ENCODE data around the gene VAT1L.

The VAT1L gene

DNA sequence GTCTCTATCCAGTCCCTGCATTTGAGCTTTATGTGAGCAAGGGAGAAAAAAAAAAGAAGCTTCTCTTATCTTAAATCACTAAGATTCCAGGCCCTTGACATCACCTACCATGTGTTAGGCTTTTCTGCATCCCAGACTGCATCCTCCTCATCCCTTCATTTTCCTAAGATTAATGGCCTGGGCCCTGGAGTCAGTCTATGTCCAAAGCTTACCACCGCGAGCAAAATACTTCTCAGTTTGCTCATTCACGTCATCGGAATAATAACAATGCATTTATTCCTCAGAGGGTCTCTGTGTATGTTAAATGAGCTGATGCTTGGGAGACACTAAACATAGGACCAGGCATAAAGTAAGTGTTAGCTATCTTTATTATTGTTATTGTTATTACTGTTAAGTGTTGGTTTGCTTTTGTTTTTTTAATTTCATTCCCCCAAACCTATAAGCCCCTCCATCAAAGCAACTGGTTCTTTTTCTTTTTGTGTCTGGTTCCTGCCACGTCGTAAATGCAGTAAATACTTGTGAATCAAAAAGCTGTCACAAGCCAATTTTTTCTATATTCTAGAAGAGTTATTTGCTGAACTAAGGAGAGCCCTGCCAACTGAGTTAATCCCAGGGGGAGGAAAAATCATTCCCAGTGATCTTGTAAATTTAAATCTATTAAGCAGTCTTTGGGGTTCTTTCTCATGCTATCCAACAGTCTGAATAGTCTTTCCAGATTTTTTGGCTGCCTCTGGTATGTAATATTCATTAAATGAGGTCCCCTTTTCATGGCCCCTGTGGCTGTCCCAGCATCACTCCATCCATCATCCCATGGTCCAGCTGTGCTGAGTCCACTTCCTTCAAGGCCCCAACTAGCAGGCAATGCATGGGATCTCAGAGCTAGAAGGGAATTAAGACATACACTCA is 46.5 kb downstream of the VAT1L start:
- no peak for DNase-seq (ENCODE audit: low read depth)

GRCh38 chr16:77836801-77837200 is 48.4 kb downstream of the VAT1L start:
- DNase-seq (ENCODE audit: low read depth) = no peak

DNA sequence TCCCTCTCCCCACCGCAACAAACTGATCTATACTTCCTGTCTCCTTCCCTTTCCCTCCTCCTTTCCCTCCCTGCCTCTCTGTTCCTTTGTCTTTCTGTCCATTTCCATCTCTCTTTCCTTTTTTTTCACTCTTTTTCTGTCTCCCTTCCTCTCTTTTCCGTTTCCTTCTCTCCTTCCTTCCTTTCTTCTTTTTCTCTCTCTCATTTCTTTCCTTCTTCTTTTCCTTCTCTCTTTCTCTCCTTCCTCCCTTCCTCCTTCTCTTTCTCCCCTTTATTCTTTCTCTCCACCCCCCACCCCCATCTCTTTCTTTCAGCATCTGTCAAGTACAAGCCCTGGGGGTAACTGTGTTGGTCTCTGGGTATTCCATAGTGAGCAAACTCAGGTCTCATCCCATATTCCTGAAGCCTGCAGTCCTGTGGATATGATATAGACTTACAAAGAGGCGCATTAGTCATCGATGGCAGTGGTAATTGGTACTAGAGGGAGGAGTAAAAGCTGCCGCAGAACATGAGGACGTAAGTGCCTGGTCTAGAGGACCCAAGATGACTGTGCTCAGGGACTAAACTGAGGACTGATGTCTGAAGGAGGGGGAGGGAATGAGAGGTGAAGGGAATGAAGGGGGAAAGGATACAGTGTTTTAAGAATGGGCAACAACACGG is 50.4 kb downstream of the VAT1L start:
- no peak for DNase-seq (ENCODE audit: low read depth)

DNA sequence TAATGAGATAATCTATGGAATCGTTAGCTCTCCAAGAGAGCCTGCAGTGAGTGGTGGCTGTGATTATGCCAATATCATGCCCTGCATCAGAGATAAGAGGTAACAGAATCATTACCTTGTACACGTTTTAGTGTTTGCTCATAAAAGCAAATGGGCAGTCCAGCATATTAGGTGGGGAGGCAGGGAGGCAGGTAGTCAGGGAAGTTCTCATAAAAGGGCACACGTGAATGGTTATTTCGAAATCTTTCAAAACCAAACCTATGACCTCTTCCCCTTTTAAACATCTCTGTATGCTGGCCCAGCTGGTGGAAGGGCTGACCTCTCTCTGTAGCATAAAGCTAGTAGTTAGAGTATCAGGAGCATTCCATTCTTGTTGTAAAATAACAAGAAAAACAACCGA is 51.7 kb downstream of the VAT1L start:
- DNase-seq (ENCODE audit: low read depth) = no peak

- DNase-seq (ENCODE audit: low read depth) = no peak
Observed at GRCh38 chr16:77840673-77841501, 52.5 kb downstream of the VAT1L start.

DNA sequence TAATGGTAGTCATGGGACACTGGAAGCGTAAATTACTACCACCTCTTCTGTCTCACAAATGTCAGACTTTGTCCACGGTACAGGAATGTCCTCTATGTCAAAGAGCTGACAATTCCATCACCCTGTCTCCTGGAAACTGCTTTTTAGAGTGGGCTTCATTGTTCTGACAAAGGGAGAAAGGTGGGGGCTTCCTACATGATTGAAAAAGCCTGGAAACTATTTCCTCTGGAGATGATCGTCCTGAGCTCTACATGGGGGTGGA is 53.1 kb downstream of the VAT1L start:
- DNase-seq (ENCODE audit: low read depth) = no peak

DNA sequence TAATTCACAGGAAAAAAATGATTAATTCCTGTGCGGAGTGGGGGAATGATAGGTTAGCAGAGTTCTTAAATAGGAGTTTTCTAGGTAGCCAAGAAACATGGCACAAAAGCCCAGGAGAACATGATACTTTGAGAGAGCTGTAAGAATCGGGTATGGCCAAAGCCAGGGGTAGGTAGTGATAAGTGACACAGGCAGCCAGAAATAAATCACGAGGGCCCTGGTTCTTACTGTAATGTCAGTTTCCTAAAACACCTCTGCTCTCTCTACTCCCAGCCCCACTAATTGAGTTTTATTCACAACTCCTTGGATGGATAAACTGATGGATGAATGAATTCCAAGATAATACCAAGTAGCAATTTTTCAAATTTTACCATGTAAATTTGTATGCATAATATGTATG is 54.1 kb downstream of the VAT1L start:
- no peak for DNase-seq (ENCODE audit: low read depth)

GRCh38 chr16:77843405-77843804 is 55.0 kb downstream of the VAT1L start:
- no peak for DNase-seq (ENCODE audit: low read depth)

DNA sequence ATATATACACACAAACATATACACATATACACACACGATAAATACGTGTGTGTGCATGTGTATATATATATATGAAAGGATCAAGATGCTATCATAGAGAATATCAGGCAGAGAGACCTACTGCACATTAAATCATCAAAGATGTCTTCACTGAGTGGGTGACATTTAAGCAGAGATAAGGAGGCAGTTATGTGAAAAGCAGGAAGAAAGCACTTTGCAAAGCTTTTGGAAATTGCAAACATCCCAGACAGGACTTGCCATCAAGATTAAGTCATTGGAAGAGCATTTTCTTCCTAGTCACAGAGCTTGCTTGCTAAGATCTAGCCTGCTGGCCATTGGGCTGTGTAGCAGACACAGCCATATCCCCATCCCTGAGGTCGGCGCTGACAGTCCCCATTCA is 56.4 kb downstream of the VAT1L start:
- DNase-seq (ENCODE audit: low read depth) = no peak

GRCh38 chr16:77849646-77850258 is 61.4 kb downstream of the VAT1L start:
- DNase-seq (ENCODE audit: low read depth) = no peak

- DNase-seq (ENCODE audit: low read depth) = no peak
Observed at GRCh38 chr16:77850636-77851333, 62.4 kb downstream of the VAT1L start.

DNA sequence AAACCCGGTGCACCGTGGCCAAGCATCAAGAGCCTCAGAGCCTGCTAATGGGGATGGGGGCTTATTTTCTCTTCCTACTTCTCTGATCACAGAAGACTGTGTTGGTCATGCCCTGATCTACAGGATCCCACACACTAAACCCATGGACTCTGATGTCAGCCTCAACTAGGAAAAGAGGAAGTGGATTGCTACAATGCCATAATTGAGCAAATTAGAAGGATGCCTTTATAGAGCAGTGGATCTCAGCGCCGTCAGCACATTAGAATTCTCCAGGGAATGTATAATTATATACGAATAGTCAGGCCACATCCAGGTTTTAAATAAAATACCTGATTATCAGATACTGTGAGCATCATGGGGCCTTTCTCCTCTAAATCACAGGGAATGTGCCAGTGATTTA is 64.8 kb downstream of the VAT1L start:
- DNase-seq (ENCODE audit: low read depth) = no peak

DNA sequence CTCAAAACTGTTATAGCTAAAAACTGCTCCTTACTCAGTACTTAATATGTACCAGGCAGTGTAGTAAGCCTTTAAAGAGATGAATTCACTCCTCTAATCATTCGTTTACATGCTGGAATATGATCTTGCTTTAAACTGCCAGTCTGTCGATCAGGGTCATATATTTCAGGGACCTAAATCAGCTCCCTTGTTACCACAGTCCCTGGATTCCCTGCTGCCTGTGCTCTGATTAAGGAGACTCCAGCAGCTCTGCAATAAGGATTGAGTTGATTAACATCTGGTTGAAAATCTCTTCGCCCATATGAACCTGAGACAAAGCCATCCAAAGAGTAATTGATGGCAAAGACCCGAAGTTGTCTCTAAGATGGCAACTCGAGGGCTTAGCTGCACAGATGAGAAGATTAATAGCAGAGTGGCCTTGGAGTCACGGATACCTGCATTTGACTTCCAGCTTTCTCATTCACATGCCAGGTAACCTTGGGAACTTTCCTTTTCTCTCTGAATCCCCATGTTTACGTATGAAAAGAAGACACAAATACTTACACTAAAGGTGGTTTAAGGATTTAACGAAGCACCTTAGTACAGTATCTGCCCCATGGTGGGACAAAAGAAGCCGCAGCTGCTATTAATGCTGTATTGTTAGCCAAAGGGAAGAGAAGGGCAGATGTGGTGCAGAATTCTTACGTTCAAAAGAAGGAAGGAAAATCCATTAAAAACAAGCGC is 68.2 kb downstream of the VAT1L start:
- DNase-seq (ENCODE audit: low read depth) = no peak

- DNase-seq (ENCODE audit: low read depth) = no peak
Observed at GRCh38 chr16:77858060-77858459, 69.7 kb downstream of the VAT1L start.

GRCh38 chr16:77859493-77860232 is 71.3 kb downstream of the VAT1L start:
- DNase-seq (ENCODE audit: low read depth) = no peak

DNA sequence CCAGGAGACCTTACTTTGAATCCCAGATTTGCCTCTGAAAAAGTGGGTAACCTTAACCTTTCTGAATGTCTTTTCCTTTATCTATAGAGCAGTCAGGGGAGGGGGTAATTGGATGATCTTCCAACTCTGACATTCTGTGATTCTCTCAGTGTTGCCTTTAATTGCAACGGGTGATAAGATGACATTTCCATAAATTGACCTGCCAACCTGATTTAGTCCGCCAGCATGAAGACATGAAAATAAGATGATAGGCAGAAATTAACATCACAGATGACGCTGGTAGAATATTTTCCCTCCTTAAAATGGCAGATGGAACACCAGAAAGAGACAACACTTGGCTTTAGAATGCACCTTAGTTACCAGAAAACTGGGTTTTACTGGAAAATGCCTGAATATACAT is 72.6 kb downstream of the VAT1L start:
- DNase-seq (ENCODE audit: low read depth) = no peak

DNA sequence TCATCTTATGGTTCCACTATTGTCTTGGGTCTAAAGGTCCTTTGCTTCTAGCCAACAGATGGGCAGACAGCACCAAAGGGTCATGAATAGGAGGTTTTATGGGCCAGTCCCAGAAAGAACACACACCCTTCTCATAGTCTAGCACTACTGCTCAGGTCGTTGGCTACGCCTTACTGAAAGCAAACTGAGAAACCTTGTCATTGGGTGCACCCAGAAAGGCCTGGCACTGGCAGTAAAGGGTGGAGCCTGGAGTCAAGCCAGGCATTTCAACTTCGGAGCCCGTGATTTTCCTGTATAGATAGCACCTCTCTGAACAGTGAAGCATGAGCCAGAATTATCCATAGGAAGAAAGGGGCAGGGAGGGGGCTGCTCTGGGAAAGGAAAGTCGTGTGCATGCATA is 74.9 kb downstream of the VAT1L start:
- no peak for DNase-seq (ENCODE audit: low read depth)

DNA sequence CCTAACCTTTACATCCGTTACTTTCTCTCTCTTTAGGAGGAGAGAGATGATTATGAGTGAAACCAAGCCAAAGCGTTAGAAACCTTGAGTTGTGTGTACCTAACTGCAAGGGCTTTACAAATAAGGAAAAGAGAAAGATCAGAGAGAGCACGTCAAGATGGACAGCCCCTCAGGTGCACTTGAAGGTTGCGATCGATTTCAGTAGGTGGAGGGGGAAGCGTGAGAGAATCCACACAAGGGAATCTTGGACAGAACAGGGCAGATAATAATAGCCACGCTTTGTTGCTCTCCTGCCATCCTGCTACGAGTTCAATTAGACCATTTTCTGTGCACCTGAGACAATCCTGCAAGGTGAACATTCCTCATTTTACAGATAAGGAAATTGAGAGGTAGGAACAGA is 78.4 kb downstream of the VAT1L start:
- DNase-seq (ENCODE audit: low read depth) = no peak

DNA sequence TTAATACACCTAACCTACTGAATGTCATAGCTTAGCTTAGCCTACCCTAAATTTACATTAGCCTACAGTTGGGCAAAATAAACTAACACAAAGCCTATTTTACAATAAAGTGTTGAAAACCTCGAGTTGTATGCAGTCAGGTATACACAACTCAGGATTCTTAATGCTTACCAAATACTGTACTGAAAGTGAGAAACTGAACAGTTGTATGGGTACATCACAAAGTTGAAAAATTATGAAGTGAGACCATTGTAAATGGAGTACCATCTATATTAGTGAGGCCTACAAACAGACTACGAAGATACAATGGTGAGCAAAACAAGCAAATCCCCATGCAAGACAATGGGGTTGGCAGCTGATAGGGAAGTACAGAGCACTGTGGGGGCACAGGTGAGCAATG is 79.7 kb downstream of the VAT1L start:
- no peak for DNase-seq (ENCODE audit: low read depth)

GRCh38 chr16:77868478-77868877 is 80.1 kb downstream of the VAT1L start:
- no peak for DNase-seq (ENCODE audit: low read depth)

Measured in stimulated activated CD8-positive, alpha-beta memory T cell treated with anti-CD3 and anti-CD28 coated beads, Interleukin-7, amount 100 ng/mL, for 24 hours (primary cell).